Trophoblast cell (in vitro differentiated cells and primary cell): ENCODE data around the gene ZNF667.

Experiments used
- DNase-seq, 2 donors: peaks; one replicate each; pipeline ENCODE4 v3.0.0-alpha.2; 2016
- H2AFZ ChIP-seq: 2 replicates; pipeline ENCODE4 v1.6.1; 2013; ENCODE audit warnings: low read length, moderate library complexity, mild to moderate bottlenecking; ENCODE audit not compliant: insufficient read depth, poor library complexity
- H2AK5ac ChIP-seq: 2 replicates; pipeline ENCODE4 v1.6.1; 2013; ENCODE audit warnings: mild to moderate bottlenecking, low read length
- H2BK120ac ChIP-seq: 2 replicates; pipeline ENCODE4 v1.6.1; 2013; ENCODE audit warnings: low read length, mild to moderate bottlenecking, moderate library complexity; ENCODE audit not compliant: insufficient read depth, poor library complexity
- H2BK12ac ChIP-seq: 2 replicates; pipeline ENCODE4 v1.6.1; 2013; ENCODE audit warnings: mild to moderate bottlenecking, low read length, moderate library complexity
- H2BK5ac ChIP-seq: 2 replicates; pipeline ENCODE4 v1.6.1; 2013; ENCODE audit warnings: low read length, low read depth, moderate library complexity, mild to moderate bottlenecking; ENCODE audit not compliant: poor library complexity
- H3K14ac ChIP-seq: 2 replicates; pipeline ENCODE4 v1.6.1; 2013; ENCODE audit warnings: mild to moderate bottlenecking, low read length
- H3K18ac ChIP-seq: 2 replicates; pipeline ENCODE4 v1.6.1; 2013; ENCODE audit warnings: mild to moderate bottlenecking, low read length
- H3K23ac ChIP-seq: 2 replicates; pipeline ENCODE4 v1.6.1; 2013; ENCODE audit warnings: low read length
- H3K27ac ChIP-seq: 2 replicates; pipeline ENCODE4 v1.5.1; 2013; ENCODE audit warnings: low read depth, mild to moderate bottlenecking, inconsistent platforms, low read length, moderate library complexity
- H3K27me3 ChIP-seq: 2 replicates; pipeline ENCODE4 v1.6.1; 2013; ENCODE audit warnings: inconsistent platforms, mild to moderate bottlenecking, low read length, moderate library complexity; ENCODE audit not compliant: insufficient read depth
- H3K36me3 ChIP-seq, 2 experiments: 1 replicate in 1 of 2; 2 replicates in 1 of 2; pipeline ENCODE4 v1.6.1; 2013; ENCODE audit warnings: low read length in 2 of 2, mild to moderate bottlenecking in 2 of 2, moderate library complexity in 1 of 2; ENCODE audit not compliant: insufficient read depth in 2 of 2, control insufficient read depth in 1 of 2
- H3K4ac ChIP-seq: 2 replicates; pipeline ENCODE4 v1.6.1; 2013; ENCODE audit warnings: low read depth, mild to moderate bottlenecking, low read length, moderate library complexity
- H3K4me1 ChIP-seq, 2 experiments: 1 replicate in 1 of 2; 2 replicates in 1 of 2; pipeline ENCODE4 v1.6.1; 2013; ENCODE audit warnings: low read length in 2 of 2, mild to moderate bottlenecking in 2 of 2, moderate library complexity in 1 of 2; ENCODE audit not compliant: insufficient read depth in 2 of 2, control insufficient read depth in 1 of 2
- H3K4me2 ChIP-seq: 2 replicates; pipeline ENCODE4 v1.6.1; 2013; ENCODE audit warnings: inconsistent platforms, mild to moderate bottlenecking, low read length, moderate library complexity
- H3K4me3 ChIP-seq: 2 replicates; pipeline ENCODE4 v1.5.1; 2013; ENCODE audit warnings: mild to moderate bottlenecking, low read depth, low read length, inconsistent platforms
- H3K79me1 ChIP-seq: one replicate; pipeline ENCODE4 v1.6.1; 2013; ENCODE audit warnings: low read length
- H3K79me2 ChIP-seq: 2 replicates; pipeline ENCODE4 v1.6.1; 2013; ENCODE audit warnings: low read length, mild to moderate bottlenecking; ENCODE audit not compliant: control insufficient read depth, insufficient read depth, poor library complexity
- H3K9ac ChIP-seq: 2 replicates; pipeline ENCODE4 v1.6.1; 2013; ENCODE audit warnings: mild to moderate bottlenecking, low read length
- H3K9me3 ChIP-seq: 2 replicates; pipeline ENCODE4 v1.6.1; 2013; ENCODE audit warnings: low read depth, mild to moderate bottlenecking, control low read depth, inconsistent platforms, low read length; ENCODE audit not compliant: insufficient read depth
- H4K12ac ChIP-seq: 2 replicates; pipeline ENCODE4 v1.6.1; 2013; ENCODE audit warnings: low read depth, mild to moderate bottlenecking, low read length, moderate library complexity
- H4K8ac ChIP-seq: 2 replicates; pipeline ENCODE4 v1.6.1; 2013; ENCODE audit warnings: low read depth, mild to moderate bottlenecking, low read length, moderate library complexity
- H4K91ac ChIP-seq: one replicate; pipeline ENCODE4 v1.6.1; 2013; ENCODE audit warnings: low read depth, mild to moderate bottlenecking, low read length, moderate library complexity
- WGBS: extraction: QIAGEN DNeasy Blood & Tissue Kit; methylation state at CpG from one replicate; pipeline ENCODE4 v1.1.7; 2013; ENCODE audit warnings: missing lambda C conversion rate; ENCODE audit not compliant: insufficient read length, insufficient coverage; ENCODE audit errors: extremely low coverage; 5-methylcytosine and 5-hydroxymethylcytosine counted together

The ZNF667 gene

DNA sequence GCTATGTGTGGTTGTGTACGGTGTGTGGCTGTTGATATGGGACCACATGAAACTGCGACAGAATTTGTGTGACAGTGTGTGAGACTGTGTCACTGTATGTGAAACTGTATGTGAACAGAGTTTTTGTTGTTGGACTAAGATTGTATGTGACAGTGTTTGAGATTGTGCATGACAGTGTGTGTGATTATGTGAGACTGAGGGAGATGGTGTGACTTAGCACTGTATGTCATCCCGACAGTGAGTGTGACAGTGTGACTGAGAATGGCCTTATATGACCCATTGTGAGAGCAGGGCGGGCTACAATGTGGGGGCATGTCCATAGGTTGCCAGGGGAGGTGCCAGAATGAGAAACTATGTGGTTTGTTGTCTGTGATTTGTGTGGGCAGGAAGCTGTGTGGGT, 72.1 kb downstream of the ZNF667 start:
- H3K27ac ChIP-seq: no peak overlapping the region
- WGBS: no CpG with 5 or more reads among the region's 4 CpGs

DNA sequence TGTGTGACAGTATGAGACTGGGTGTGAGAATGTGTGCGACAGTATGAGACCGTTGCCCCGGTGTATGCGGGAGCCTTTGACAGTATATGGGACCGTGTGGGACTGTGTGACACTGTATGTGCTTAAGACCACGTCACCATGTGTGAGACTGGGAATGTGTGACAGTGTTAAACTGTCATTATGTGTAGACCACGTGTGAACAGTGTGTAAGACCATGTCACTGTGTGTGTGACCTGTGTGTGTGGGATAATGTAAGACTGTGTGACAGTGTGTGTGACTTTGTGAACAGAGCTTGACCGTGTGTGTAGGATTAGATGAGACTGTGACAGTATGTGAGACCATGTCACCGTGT, 72.5 kb downstream of the ZNF667 start:
- H3K14ac ChIP-seq: peak overlapping the region; percentile 75
- peaks cover 15% of the 10 kb centered on the region for H3K9me3 ChIP-seq
- H3K27me3 ChIP-seq: no peaks in the 10 kb centered on the region
- H2BK12ac ChIP-seq: no peak overlapping the region
- peaks cover 5% of the 10 kb centered on the region for H3K79me2 ChIP-seq
- peak overlapping the region; percentile 92 for H4K8ac ChIP-seq
- peak overlapping the region; percentile 42 for H3K18ac ChIP-seq
- no peak overlapping the region for H2BK120ac ChIP-seq
- H4K12ac ChIP-seq: peak overlapping the region; percentile 56
- peak overlapping the region; percentile 85 for H3K4me3 ChIP-seq
- peak overlapping the region; percentile 67 for H4K91ac ChIP-seq
- H3K4me2 ChIP-seq: peak overlapping the region; percentile 67
- peak overlapping the region; percentile 87 for H3K9ac ChIP-seq
- H3K27ac ChIP-seq: no peak overlapping the region
- peaks cover 0 to 3% of the 10 kb centered on the region in 2 experiments for H3K36me3 ChIP-seq
- no peak overlapping the region for H2AK5ac ChIP-seq
- H3K79me1 ChIP-seq: peaks cover 9% of the 10 kb centered on the region
- H3K4ac ChIP-seq: no peak overlapping the region
- peak overlapping the region; percentile 6 for H3K23ac ChIP-seq
- no peak for DNase-seq
- H2BK5ac ChIP-seq: no peak overlapping the region
- no CpG with 5 or more reads among the region's 9 CpGs for WGBS
- H3K4me1 ChIP-seq: peaks cover 0 to 8% of the 10 kb centered on the region in 2 experiments
- peak overlapping the region; percentile 73 for H2AFZ ChIP-seq

More for the DNA sequence above, 72.1 kb downstream of the ZNF667 start:
- Histone ChIP-seq H2BK5ac (no peak overlapping the region), H2BK12ac (no peak overlapping the region), H3K4ac (no peak overlapping the region), H2AK5ac (no peak overlapping the region), H4K91ac (no peak overlapping the region), H2AFZ (no peak overlapping the region), H2BK120ac (no peak overlapping the region), H3K4me1 (peaks cover 0 to 8% of the 10 kb centered on the region in 2 experiments), H3K79me2 (peaks cover 5% of the 10 kb centered on the region), H3K27me3 (no peaks in the 10 kb centered on the region), H3K4me2 (peak overlapping the region; percentile 67), H4K8ac (no peak overlapping the region), H3K79me1 (peaks cover 9% of the 10 kb centered on the region), H4K12ac (no peak overlapping the region), H3K36me3 (peaks cover 0 to 3% of the 10 kb centered on the region in 2 experiments), H3K18ac (no peak overlapping the region), H3K4me3 (no peak overlapping the region), H3K9me3 (peaks cover 15% of the 10 kb centered on the region), H3K9ac (no peak overlapping the region), H3K14ac (no peak overlapping the region), H3K23ac (peak overlapping the region; percentile 6)
- no peak for DNase-seq

DNA sequence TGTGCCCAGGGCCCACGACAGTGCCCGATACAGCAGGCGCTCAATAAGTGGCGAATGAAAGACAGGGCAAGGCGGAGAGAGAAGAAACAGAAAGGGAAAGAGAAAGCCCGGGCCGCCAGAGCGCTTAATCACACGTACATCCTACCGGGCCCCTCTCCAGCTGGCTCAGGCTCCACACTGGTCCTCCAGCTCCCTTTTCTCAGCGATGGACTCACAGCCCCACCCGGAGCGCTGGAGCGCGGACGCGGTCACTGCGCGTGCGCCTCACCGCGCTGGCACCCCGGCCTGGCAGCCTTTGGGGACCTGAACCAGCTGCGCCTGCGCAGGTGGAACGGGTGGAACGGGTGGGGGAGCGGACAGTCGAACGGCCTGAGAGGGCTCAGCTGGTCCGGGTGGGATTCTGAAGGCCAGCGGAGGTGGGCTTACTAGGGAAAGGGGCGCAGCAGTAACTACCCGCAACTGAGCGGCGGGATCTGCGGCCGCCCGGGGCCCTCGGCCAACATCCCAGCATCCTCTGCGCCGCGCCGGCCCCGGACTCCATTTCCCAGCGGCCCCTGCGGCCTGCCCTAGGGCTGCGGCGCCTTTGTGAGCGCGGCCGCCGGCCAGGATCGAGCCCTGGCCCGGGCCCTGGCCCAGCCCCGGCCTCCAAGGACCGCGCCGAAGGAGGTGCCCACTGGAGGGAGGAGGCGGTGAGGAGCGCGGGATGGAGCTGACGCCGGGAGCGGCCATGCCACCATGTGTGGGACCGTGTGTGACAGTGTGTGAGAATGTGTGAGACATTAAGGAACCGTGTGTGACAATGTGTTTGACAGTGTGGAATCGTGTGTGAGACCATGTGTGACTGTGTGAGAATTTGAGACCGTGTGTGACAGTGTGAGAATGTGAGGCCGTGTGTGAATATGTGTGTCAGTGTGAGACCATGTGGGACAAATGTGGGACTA, 73.1 kb downstream of the ZNF667 start, which contains the start of gene ZNF583:
ZNF583 (plus strand) TSS at position 569 of the 941 bp plus-strand sequence. CDS start 2,783 bp downstream, outside the sequence.
- Histone ChIP-seq H3K79me2 (peaks cover 5% of the 10 kb centered on the region), H3K27me3 (no peaks in the 10 kb centered on the region), H2AFZ (peak within 1 kb of the TSS; percentile 94), H2AK5ac (peak within 1 kb of the TSS; percentile 6), H2BK120ac (peak within 1 kb of the TSS; percentile 86), H2BK12ac (no peak within 1 kb of the TSS), H3K79me1 (peaks cover 9% of the 10 kb centered on the region), H4K91ac (peak within 1 kb of the TSS; percentile 84), H2BK5ac (peak within 1 kb of the TSS; percentile 89), H3K4me3 (peak within 1 kb of the TSS; percentile 85), H3K4me1 (peaks cover 0 to 8% of the 10 kb centered on the region in 2 experiments), H3K9ac (peak within 1 kb of the TSS; percentile 91), H3K4me2 (peak within 1 kb of the TSS; percentile 67), H3K36me3 (peaks cover 0 to 6% of the 10 kb centered on the region in 2 experiments), H4K8ac (peak within 1 kb of the TSS; percentile 92), H3K9me3 (peaks cover 17% of the 10 kb centered on the region), H3K4ac (peak within 1 kb of the TSS; percentile 17), H3K27ac (peak within 1 kb of the TSS; percentile 39), H3K14ac (peak within 1 kb of the TSS; percentile 89), H3K18ac (peak within 1 kb of the TSS; percentile 81), H4K12ac (peak within 1 kb of the TSS; percentile 69), H3K23ac (peak within 1 kb of the TSS; percentile 6)
- DNase-seq: peak; percentile 82 to 92
- WGBS: no CpG with 5 or more reads among the region's 70 CpGs

DNA sequence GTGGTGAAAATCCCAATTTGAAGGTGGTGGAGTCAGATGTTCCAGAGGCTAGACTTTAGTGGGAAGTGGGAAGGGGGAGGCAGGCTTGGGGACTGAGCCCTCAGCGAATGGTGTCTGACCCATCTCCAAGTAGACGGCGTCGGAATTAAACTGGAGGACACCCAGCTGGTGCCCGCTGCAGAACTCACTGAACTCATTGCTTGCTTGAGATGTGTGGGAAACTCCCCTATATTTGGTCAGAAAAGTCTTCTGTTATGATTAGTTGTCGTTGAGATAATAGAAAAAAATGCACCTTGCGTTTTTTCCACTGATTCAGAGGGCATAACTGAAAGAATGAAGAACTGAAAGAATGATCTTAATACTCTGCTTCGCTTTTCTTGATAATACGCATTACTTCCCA, 73.9 kb downstream of the ZNF667 start:
- Histone ChIP-seq H3K4me3 (no peak overlapping the region), H2AK5ac (no peak overlapping the region), H3K18ac (no peak overlapping the region), H2AFZ (no peak overlapping the region), H3K79me2 (peaks cover 5% of the 10 kb centered on the region), H2BK5ac (no peak overlapping the region), H2BK120ac (no peak overlapping the region), H3K9me3 (peaks cover 17% of the 10 kb centered on the region), H3K4me1 (peaks cover 0 to 8% of the 10 kb centered on the region in 2 experiments), H3K27me3 (no peaks in the 10 kb centered on the region), H3K4ac (no peak overlapping the region), H3K79me1 (peaks cover 9% of the 10 kb centered on the region), H4K12ac (no peak overlapping the region), H3K14ac (no peak overlapping the region), H3K9ac (no peak overlapping the region), H2BK12ac (no peak overlapping the region), H4K91ac (no peak overlapping the region), H3K27ac (no peak overlapping the region), H3K23ac (no peak overlapping the region), H3K4me2 (peak overlapping the region; percentile 67), H3K36me3 (peaks cover 2 to 6% of the 10 kb centered on the region in 2 experiments), H4K8ac (peak overlapping the region; percentile 61)
- DNase-seq: peak in 1 of 2 donors; percentile 5
- WGBS: no CpG with 5 or more reads among the region's 9 CpGs
